ENCODE results near the gene PAFAH1B1. TPM values are rescaled to one million over a fixed set of nuclear protein-coding genes. Genes with fewer than 3 reads are reported as not detected.

The PAFAH1B1 gene
- total and polyA plus RNA-seq, 11 donors = 32.6 to 154 (median 118) TPM

GRCh38 chr17:2724784-2725164, 131.3 kb downstream of the PAFAH1B1 start:
- ATAC-seq = peak in 3 of 4 donors; percentile 68 to 78 (median 71)
- WGBS, 4 donors = 2 to 18% (median 10%) methylated on average over 4 to 40 of the region's 40 CpGs
- Histone ChIP-seq H3K4me1 (peaks cover 0 to 19% (median 4%) of the 10 kb centered on the region in 12 donors), H3K9me3 (no peaks in the 10 kb centered on the region), H3K27me3 (peaks cover 0 to 16% (median 0%) of the 10 kb centered on the region in 9 donors), H3K27ac (peak overlapping the region in 3 of 12 donors; percentile 4 to 79 (median 77)), H3K4me3 (peak overlapping the region in 10 of 12 donors; percentile 20 to 58 (median 52)), H3K36me3 (no peaks in the 10 kb centered on the region)
- peak in 1 of 5 donors; percentile 53 for DNase-seq
- TF ChIP-seq CTCF (IDR thresholded peaks at IDR 0.05) (peak in 7 of 12 donors; percentile 11 to 44 (median 26)), POLR2A (IDR thresholded peaks at IDR 0.05) (no peak)
- intact Hi-C loops (cut with DNase I) = no loop called here

GRCh38 chr17:2730764-2731353, 137.4 kb downstream of the PAFAH1B1 start:
- H3K4me3 ChIP-seq = no peak overlapping the region
- ATAC-seq (no peak), DNase-seq (no peak)
- peaks cover 0 to 19% (median 0%) of the 10 kb centered on the region in 9 donors for H3K27me3 ChIP-seq
- TF ChIP-seq POLR2A (IDR thresholded peaks at IDR 0.05) = no peak
- no peaks in the 10 kb centered on the region for H3K9me3 ChIP-seq
- intact Hi-C loops (cut with DNase I) = no loop called here
- H3K36me3 ChIP-seq = no peaks in the 10 kb centered on the region
- H3K4me1 ChIP-seq = no peaks in the 10 kb centered on the region
- WGBS, 4 donors = 66 to 84% (median 82%) methylated on average over 7 to 17 of the region's 17 CpGs
- H3K27ac ChIP-seq = no peak overlapping the region

GRCh38 chr17:2731807-2732206, 138.4 kb downstream of the PAFAH1B1 start:
- peaks cover 0 to 17% (median 0%) of the 10 kb centered on the region in 9 donors for H3K27me3 ChIP-seq
- no peak for DNase-seq

GRCh38 chr17:2734939-2735338, 141.5 kb downstream of the PAFAH1B1 start:
- 76 to 85% (median 77%) methylated on average over 10 of the region's 10 CpGs for WGBS, 4 donors
- DNase-seq (no peak), ATAC-seq (no peak)
- Histone ChIP-seq H3K9me3 (no peaks in the 10 kb centered on the region), H3K27me3 (peaks cover 0 to 2% (median 0%) of the 10 kb centered on the region in 9 donors), H3K4me3 (no peak overlapping the region), H3K4me1 (no peaks in the 10 kb centered on the region), H3K27ac (no peak overlapping the region), H3K36me3 (no peaks in the 10 kb centered on the region)
- intact Hi-C loops (cut with DNase I) = no loop called here
- TF ChIP-seq CTCF (IDR thresholded peaks at IDR 0.05) (no peak), POLR2A (IDR thresholded peaks at IDR 0.05) (no peak)

More at GRCh38 chr17:2731807-2732206, 138.4 kb downstream of the PAFAH1B1 start:
- Histone ChIP-seq H3K36me3 (no peaks in the 10 kb centered on the region), H3K4me3 (no peak overlapping the region), H3K4me1 (no peaks in the 10 kb centered on the region), H3K27ac (no peak overlapping the region), H3K9me3 (no peaks in the 10 kb centered on the region)
- WGBS, 4 donors = 73 to 79% (median 74%) methylated on average over 10 of the region's 10 CpGs
- TF ChIP-seq POLR2A (IDR thresholded peaks at IDR 0.05) (no peak), CTCF (IDR thresholded peaks at IDR 0.05) (no peak)
- no peak for ATAC-seq
- intact Hi-C loops (cut with DNase I) = no loop called here

Small RNA genes lying within 50 kb of the gene (microRNA-seq; reads per million reads assigned to microRNA genes)
- gene MIR6776 = 0 to 1.0 (median 0.32) reads per million in 4 donors

Other genes starting within 250 kb of the PAFAH1B1 start
- gene MNT, start 192.6 kb upstream of the PAFAH1B1 start, total RNA-seq = 10 to 100 TPM in 4 of 9 donors, 1 to 10 TPM in 5; 4.1 to 20.4 (median 9.8) TPM
- gene MNT, start 192.6 kb upstream of the PAFAH1B1 start, polyA plus RNA-seq = 10 to 100 TPM in 1 of 2 donors, 1 to 10 TPM in 1; 7.2 to 10.3 TPM
- gene METTL16, start 81.8 kb upstream of the PAFAH1B1 start, total RNA-seq = 10 to 100 TPM; 13.9 to 32.0 (median 24.6) TPM
- 10 to 100 TPM; 15.2 to 24.3 TPM for gene METTL16, start 81.8 kb upstream of the PAFAH1B1 start, polyA plus RNA-seq
- 100 to 1,000 TPM; 104 to 298 (median 157) TPM for gene CLUH, start 118.1 kb downstream of the PAFAH1B1 start, total RNA-seq
- gene CLUH, start 118.1 kb downstream of the PAFAH1B1 start, polyA plus RNA-seq = 100 to 1,000 TPM in 1 of 2 donors, 10 to 100 TPM in 1; 89.5 to 123 TPM
- gene CCDC92B, start 156.0 kb downstream of the PAFAH1B1 start, total RNA-seq = under 1 TPM in 6 of 9 donors, not detected in 3; 0.08 to 0.44 (median 0.18) TPM
- gene CCDC92B, start 156.0 kb downstream of the PAFAH1B1 start, polyA plus RNA-seq = under 1 TPM; 0.03 to 0.27 TPM
- 10 to 100 TPM; 24.7 to 44.1 (median 36.5) TPM for gene RAP1GAP2, start 202.8 kb downstream of the PAFAH1B1 start, total RNA-seq
- 10 to 100 TPM; 13.5 to 18.3 TPM for gene RAP1GAP2, start 202.8 kb downstream of the PAFAH1B1 start, polyA plus RNA-seq

Measured in heart left ventricle (tissue), 16 donors.